ENCODE measurements around the gene MRTFB. TPM values are rescaled to one million over a fixed set of nuclear protein-coding genes. Genes with fewer than 3 reads are reported as not detected.
A peak's percentile ranks its signal among the peaks of the same experiment; 100 is the strongest.

MRTFB gene
- total and polyA plus RNA-seq, 8 donors, result 4.3 to 81.6 (median 22.4) TPM

- Histone ChIP-seq H3K4me1 (peaks cover 22 to 88% (median 61%) of the 10 kb centered on the region in 4 donors), H3K27ac (peak overlapping the region in 3 of 5 donors; percentile 26 to 57 (median 27)), H3K9me3 (no peaks in the 10 kb centered on the region), H3K36me3 (no peaks in the 10 kb centered on the region), H3K4me3 (no peak overlapping the region), H3K27me3 (no peaks in the 10 kb centered on the region)
- intact Hi-C loops (cut with DNase I; ENCODE audit: low total_unique reads), result no loop called here
- 77 to 89% (median 86%) methylated on average over 3 of the region's 3 CpGs for WGBS, 5 donors
- no peak for DNase-seq
- TF ChIP-seq POLR2AphosphoS5 (IDR thresholded peaks at IDR 0.05), result no peak
- no peak for TF ChIP-seq CTCF (IDR thresholded peaks at IDR 0.05)
- no peak for TF ChIP-seq EP300 (IDR thresholded peaks at IDR 0.05)
- no peak for TF ChIP-seq POLR2A (IDR thresholded peaks at IDR 0.05)
These were observed 38.9 kb downstream of the MRTFB start for GRCh38 chr16:14109782-14110727.

- intact Hi-C loops (cut with DNase I; ENCODE audit: low total_unique reads), result no loop called here
These were observed 39.7 kb downstream of the MRTFB start for GRCh38 chr16:14110728-14111251.

GRCh38 chr16:14111713-14112538 lies 40.8 kb downstream of the MRTFB start:
- no peaks in the 10 kb centered on the region for H3K36me3 ChIP-seq
- no peak overlapping the region for H3K4me3 ChIP-seq
- no peak for TF ChIP-seq CTCF (IDR thresholded peaks at IDR 0.05)
- no peak for TF ChIP-seq EP300 (IDR thresholded peaks at IDR 0.05)
- no peak for TF ChIP-seq POLR2A (IDR thresholded peaks at IDR 0.05)
- TF ChIP-seq POLR2AphosphoS5 (IDR thresholded peaks at IDR 0.05), result no peak
- 74 to 80% (median 79%) methylated on average over 14 of the region's 14 CpGs for WGBS, 5 donors
- peak overlapping the region in 3 of 5 donors; percentile 6 to 57 (median 27) for H3K27ac ChIP-seq
- peak; percentile 55 to 57 for DNase-seq
- intact Hi-C loops (cut with DNase I; ENCODE audit: low total_unique reads), result no loop called here
- H3K4me1 ChIP-seq, result peaks cover 22 to 71% (median 52%) of the 10 kb centered on the region in 4 donors
- no peaks in the 10 kb centered on the region for H3K27me3 ChIP-seq
- H3K9me3 ChIP-seq, result no peaks in the 10 kb centered on the region

More at GRCh38 chr16:14110728-14111251, 39.7 kb downstream of the MRTFB start:
- no peaks in the 10 kb centered on the region for H3K27me3 ChIP-seq
- peaks cover 22 to 83% (median 57%) of the 10 kb centered on the region in 4 donors for H3K4me1 ChIP-seq
- 72 to 81% (median 78%) methylated on average over 6 of the region's 6 CpGs for WGBS, 5 donors
- DNase-seq, result no peak
- peak overlapping the region in 3 of 5 donors; percentile 26 to 57 (median 27) for H3K27ac ChIP-seq
- TF ChIP-seq EP300 (IDR thresholded peaks at IDR 0.05) (no peak), CTCF (IDR thresholded peaks at IDR 0.05) (no peak), POLR2A (IDR thresholded peaks at IDR 0.05) (no peak), POLR2AphosphoS5 (IDR thresholded peaks at IDR 0.05) (no peak)
- no peaks in the 10 kb centered on the region for H3K36me3 ChIP-seq
- no peaks in the 10 kb centered on the region for H3K9me3 ChIP-seq
- H3K4me3 ChIP-seq, result no peak overlapping the region

GRCh38 chr16:14112539-14112856 lies 41.4 kb downstream of the MRTFB start:
- TF ChIP-seq POLR2AphosphoS5 (IDR thresholded peaks at IDR 0.05) (no peak), EP300 (IDR thresholded peaks at IDR 0.05) (no peak), CTCF (IDR thresholded peaks at IDR 0.05) (no peak), POLR2A (IDR thresholded peaks at IDR 0.05) (no peak)
- Histone ChIP-seq H3K4me1 (peaks cover 22 to 66% (median 50%) of the 10 kb centered on the region in 4 donors), H3K4me3 (no peak overlapping the region), H3K27me3 (no peaks in the 10 kb centered on the region), H3K9me3 (no peaks in the 10 kb centered on the region), H3K27ac (peak overlapping the region in 3 of 5 donors; percentile 6 to 49 (median 27)), H3K36me3 (no peaks in the 10 kb centered on the region)
- intact Hi-C loops (cut with DNase I; ENCODE audit: low total_unique reads), result no loop called here
- 21 to 33% (median 31%) methylated on average over 1 of the region's 1 CpG for WGBS, 5 donors
- no peak for DNase-seq

Measured in stomach (tissue), 9 donors.